ENCODE measurements around the gene CBLL1. TPM values are rescaled to one million over a fixed set of nuclear protein-coding genes. Genes with fewer than 3 reads are reported as not detected.

CBLL1 gene
- total RNA-seq, 2 experiments from 2014 or later, result 36.9 to 57.9 TPM

DNA sequence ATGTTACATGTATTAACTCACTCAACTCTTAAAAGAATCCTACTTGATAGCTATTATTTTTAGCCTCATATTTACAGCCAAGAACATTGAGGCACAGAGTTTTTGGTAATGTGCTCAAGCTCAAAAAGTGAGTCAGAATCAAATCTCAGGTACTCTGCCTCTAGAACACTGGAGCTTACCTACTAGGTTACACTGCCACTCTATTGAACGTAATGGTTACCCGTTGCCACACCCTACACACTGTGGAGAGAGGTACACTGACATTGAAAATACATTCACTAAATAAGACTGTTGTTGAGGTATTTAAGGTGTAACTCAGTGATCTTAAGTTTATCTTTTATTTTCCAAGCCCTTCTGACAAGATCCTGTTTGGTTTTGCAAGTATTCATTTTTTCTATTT is 41.2 kb downstream of the CBLL1 start:
- ATAC-seq, result peak; percentile 36

DNA sequence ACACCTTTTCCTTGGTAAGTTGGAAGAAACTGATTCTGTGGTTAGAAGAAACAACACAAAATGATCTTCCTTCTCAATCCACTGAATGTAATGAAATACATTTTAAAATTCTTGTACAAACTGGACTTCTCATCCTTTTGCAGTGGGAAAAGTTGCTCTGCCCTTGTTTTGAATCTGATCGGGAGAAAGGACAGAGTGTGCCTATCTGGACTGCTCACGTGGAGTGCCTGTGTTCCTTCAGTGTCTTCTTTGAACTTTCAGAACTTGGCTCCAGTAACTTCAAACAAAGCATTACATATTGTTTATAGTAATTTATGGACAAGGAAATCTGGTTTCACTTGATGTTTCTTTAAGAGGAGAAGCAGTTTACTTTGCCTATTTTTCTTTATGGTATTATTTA is 42.0 kb downstream of the CBLL1 start:
- no peaks in the 10 kb centered on the region for H3K27me3 Mint-ChIP-seq
- no peak overlapping the region for H3K4me3 Mint-ChIP-seq
- no peaks in the 10 kb centered on the region for H3K9me3 Mint-ChIP-seq (ENCODE audit: low read depth)
- no peak for DNase-seq
- ATAC-seq, result no peak
- ChIA-PET CTCF (no interaction called here), POLR2A (no interaction called here)
- peaks cover 21% of the 10 kb centered on the region for H3K4me1 Mint-ChIP-seq
- no peaks in the 10 kb centered on the region for H3K36me3 Mint-ChIP-seq (ENCODE audit: low read depth)
- intact Hi-C loops (cut with DNase I, micrococcal nuclease), result no loop called here
- no peak overlapping the region for H3K27ac Mint-ChIP-seq

More for the DNA sequence above, 41.2 kb downstream of the CBLL1 start:
- no peak for DNase-seq
- no peaks in the 10 kb centered on the region for H3K36me3 Mint-ChIP-seq (ENCODE audit: low read depth)
- intact Hi-C loops (cut with DNase I, micrococcal nuclease), result no loop called here
- H3K4me3 Mint-ChIP-seq, result no peak overlapping the region
- ChIA-PET CTCF (interaction anchor here (0.6 to 1.1 kb wide), 5 partner anchors 9 to 342 kb away, joined by 3 to 4 read pairs (median 3); no protein-coding TSS in a partner anchor), POLR2A (no interaction called here)
- H3K9me3 Mint-ChIP-seq (ENCODE audit: low read depth), result no peaks in the 10 kb centered on the region
- no peaks in the 10 kb centered on the region for H3K27me3 Mint-ChIP-seq
- no peak overlapping the region for H3K27ac Mint-ChIP-seq
- peaks cover 21% of the 10 kb centered on the region for H3K4me1 Mint-ChIP-seq

DNA sequence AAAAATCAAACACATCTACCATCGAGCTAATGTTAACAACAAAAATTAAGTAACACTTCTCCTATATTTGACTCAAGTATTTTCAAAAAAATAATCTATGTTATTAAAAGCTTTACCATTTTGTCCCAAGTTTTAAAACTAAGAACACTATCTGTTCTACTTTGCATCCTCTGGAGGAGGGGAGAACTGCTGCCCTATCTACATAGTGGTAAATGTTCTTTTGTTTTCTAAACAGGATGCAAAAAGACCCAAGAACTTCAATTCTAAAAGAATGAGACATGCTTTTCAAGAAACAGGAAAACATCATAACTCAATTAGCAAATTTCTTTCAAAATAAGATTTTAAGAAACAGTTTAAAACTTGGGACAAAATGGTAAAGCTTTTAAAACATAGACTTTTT is 44.3 kb downstream of the CBLL1 start:
- no peaks in the 10 kb centered on the region for H3K36me3 Mint-ChIP-seq (ENCODE audit: low read depth)
- H3K9me3 Mint-ChIP-seq (ENCODE audit: low read depth), result no peaks in the 10 kb centered on the region
- no peak for ATAC-seq
- CTCF ChIA-PET, result interaction anchor here (1.3 kb wide), 2 partner anchors 9 to 12 kb away, joined by 3 read pairs; no protein-coding TSS in a partner anchor
- no peak overlapping the region for H3K27ac Mint-ChIP-seq
- intact Hi-C loops (cut with DNase I, micrococcal nuclease), result no loop called here
- POLR2A ChIA-PET, result interaction anchor here (0.5 kb wide), 1 partner anchor 88 kb away, joined by 10 read pairs; no protein-coding TSS in a partner anchor
- no peak for DNase-seq
- H3K27me3 Mint-ChIP-seq, result peaks cover under 1% of the 10 kb centered on the region
- peaks cover 21% of the 10 kb centered on the region for H3K4me1 Mint-ChIP-seq
- no peak overlapping the region for H3K4me3 Mint-ChIP-seq

DNA sequence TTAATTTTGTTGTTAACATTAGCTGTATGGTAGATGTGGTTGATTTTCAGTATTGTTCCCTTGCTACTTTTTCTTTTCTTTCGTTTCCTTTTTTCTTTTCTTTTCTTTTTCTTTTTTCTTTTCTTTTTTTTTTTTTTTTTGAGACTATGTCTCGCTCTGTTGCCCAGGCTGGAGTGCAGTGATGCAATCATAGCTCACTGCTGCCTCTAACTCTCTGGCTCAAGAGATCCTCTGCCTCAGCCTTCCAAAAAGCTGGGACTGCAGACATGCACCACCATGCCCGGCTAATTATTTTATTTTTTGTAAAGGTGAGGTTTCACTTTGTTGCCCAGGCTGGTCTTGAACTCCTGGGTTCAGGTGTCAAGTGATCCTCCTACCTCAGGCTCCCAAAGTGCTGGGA is 44.7 kb downstream of the CBLL1 start:
- Mint-ChIP-seq H3K27me3 (peaks cover 3% of the 10 kb centered on the region), H3K4me3 (no peak overlapping the region), H3K36me3 (ENCODE audit: low read depth) (no peaks in the 10 kb centered on the region), H3K9me3 (ENCODE audit: low read depth) (no peaks in the 10 kb centered on the region), H3K4me1 (peaks cover 21% of the 10 kb centered on the region), H3K27ac (no peak overlapping the region)
- intact Hi-C loops (cut with DNase I, micrococcal nuclease), result no loop called here
- ChIA-PET POLR2A (interaction anchor here (0.5 kb wide), 1 partner anchor 87 kb away, joined by 10 read pairs; no protein-coding TSS in a partner anchor), CTCF (interaction anchor here (1.3 kb wide), 2 partner anchors 10 to 11 kb away, joined by 3 read pairs; no protein-coding TSS in a partner anchor)
- no peak for ATAC-seq
- DNase-seq, result no peak

DNA sequence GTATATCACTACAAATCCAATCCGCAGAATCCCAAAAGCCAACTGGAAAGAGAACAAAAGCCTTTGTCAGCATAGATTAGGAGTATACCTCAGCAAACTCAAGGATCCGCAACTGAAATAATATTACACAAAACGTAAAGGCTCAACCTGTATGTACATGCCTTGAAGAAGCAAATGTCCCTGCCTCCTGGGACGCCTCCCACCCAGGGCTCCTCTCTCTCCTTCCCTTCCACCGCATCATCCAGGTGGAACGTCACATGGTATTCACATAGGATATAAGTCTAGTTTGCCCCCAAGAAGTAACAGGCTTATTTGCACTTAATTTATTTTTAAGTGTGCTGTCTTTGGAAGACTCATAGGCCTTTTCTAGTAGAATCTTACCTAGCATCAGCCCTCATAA is 45.7 kb downstream of the CBLL1 start:
- Mint-ChIP-seq H3K27ac (no peak overlapping the region), H3K27me3 (peaks cover 5% of the 10 kb centered on the region), H3K4me3 (no peak overlapping the region), H3K9me3 (ENCODE audit: low read depth) (no peaks in the 10 kb centered on the region), H3K36me3 (ENCODE audit: low read depth) (no peaks in the 10 kb centered on the region), H3K4me1 (peaks cover 21% of the 10 kb centered on the region)
- no peak for DNase-seq
- CTCF ChIA-PET, result interaction anchor here (0.6 to 1.3 kb wide), 2 partner anchors 10 to 642 kb away, joined by 3 read pairs; no protein-coding TSS in a partner anchor
- intact Hi-C loops (cut with DNase I, micrococcal nuclease), result no loop called here
- POLR2A ChIA-PET, result no interaction called here
- ATAC-seq, result no peak

DNA sequence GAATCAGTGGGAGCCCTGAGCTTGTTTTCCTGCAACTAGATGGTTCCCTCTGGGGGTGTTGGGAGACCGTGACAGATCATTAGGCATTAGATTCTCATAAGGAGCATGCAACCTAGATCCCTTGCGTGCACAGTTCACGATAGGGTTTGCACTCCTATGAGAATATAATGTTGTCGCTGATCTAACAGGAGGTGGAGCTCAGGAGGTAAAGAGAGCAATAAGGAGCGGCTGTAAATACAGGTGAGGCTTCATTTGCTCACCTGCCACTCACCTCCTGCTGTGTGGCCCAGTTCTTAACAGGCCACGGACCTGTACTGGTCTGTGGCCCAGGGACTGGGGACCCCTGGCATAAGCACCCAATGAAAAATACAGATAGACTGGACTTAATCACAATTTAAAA is 48.4 kb downstream of the CBLL1 start:
- intact Hi-C loops (cut with DNase I, micrococcal nuclease), result no loop called here
- Mint-ChIP-seq H3K36me3 (ENCODE audit: low read depth) (no peaks in the 10 kb centered on the region), H3K27ac (no peak overlapping the region), H3K27me3 (peaks cover 9% of the 10 kb centered on the region), H3K9me3 (ENCODE audit: low read depth) (no peaks in the 10 kb centered on the region), H3K4me3 (no peak overlapping the region), H3K4me1 (no peaks in the 10 kb centered on the region)
- CTCF ChIA-PET, result no interaction called here
- ATAC-seq (no peak), DNase-seq (no peak)
- POLR2A ChIA-PET, result no interaction called here

DNA sequence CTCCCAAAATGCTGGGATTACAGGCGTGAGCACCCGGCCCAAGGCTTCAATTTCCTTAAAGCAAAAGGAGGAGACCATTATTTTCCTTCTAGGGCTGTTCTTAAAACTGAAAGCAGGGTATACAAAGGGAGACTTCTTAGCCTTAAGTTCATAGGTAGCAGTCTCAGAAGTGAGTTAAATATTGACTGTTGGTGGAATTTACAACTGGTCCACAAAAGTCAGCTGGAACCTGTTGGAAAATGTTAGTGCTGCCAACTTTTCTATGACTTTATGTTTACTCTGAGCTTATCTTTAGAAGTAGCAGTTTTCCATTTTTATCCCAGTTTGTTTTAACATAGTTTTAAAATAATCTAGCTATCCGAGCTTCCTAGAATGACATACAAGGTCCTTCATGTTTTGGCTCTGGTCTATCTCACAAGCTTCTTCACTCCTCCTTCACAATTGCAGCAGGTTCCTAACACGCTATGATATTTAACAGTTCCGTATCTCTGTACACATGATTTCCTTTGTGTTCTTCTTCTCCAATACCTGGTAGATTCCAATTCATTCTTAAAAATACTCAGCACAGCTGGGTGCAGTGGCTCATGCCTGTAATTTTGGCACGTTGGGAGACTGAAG is 55.8 kb downstream of the CBLL1 start:
- no peak overlapping the region for H3K27ac Mint-ChIP-seq
- H3K36me3 Mint-ChIP-seq (ENCODE audit: low read depth), result no peaks in the 10 kb centered on the region
- ATAC-seq (no peak), DNase-seq (no peak)
- H3K9me3 Mint-ChIP-seq (ENCODE audit: low read depth), result no peaks in the 10 kb centered on the region
- ChIA-PET POLR2A (no interaction called here), CTCF (interaction anchor here (0.6 to 1.5 kb wide), 3 partner anchors 11 to 235 kb away, joined by 3 read pairs; partner anchors contain the start of gene CBLL1)
- no peak overlapping the region for H3K4me3 Mint-ChIP-seq
- H3K4me1 Mint-ChIP-seq, result no peaks in the 10 kb centered on the region
- intact Hi-C loops (cut with DNase I, micrococcal nuclease), result no loop called here
- peaks cover 4% of the 10 kb centered on the region for H3K27me3 Mint-ChIP-seq

DNA sequence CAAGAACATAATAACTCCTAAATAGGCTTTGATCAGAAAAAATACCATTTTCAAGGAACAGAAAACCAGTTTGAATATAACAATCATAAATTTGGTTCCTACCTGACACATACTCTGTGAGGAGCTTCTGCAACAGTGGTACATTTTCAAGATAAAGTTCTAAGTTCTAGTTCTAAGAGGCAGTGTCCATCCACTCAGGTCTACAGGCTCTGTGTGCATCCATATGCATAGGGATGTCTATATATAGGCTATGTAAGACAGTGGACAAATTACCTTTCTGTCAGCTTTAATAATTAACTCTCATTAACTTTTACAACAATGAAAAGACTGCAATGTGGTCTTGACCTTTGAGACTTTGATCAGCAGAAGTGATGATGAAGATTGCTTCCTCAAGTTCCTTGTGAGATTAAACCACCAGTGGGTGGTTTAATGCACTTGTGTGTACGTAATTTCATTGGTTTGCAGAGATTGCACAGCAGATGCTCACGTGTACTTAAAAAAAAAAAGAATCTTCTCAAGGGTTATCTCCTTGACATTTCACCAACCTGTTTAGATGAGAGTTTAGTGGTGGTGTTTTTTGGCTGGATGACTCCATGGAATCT is 59.2 kb downstream of the CBLL1 start, which contains the start of gene SLC26A3:
TSS of gene SLC26A3 (minus strand) at position 215 of the 602 bp plus-strand sequence. CDS start 8,714 bp downstream, outside the sequence.
- Mint-ChIP-seq H3K9me3 (ENCODE audit: low read depth) (no peaks in the 10 kb centered on the region), H3K4me1 (no peaks in the 10 kb centered on the region), H3K4me3 (no peak within 1 kb of the TSS), H3K36me3 (ENCODE audit: low read depth) (no peaks in the 10 kb centered on the region), H3K27ac (no peak within 1 kb of the TSS), H3K27me3 (no peaks in the 10 kb centered on the region)
- POLR2A ChIA-PET, result no interaction called here
- CTCF ChIA-PET, result no interaction called here
- ATAC-seq (no peak), DNase-seq (no peak)
- intact Hi-C loops (cut with DNase I, micrococcal nuclease), result no loop called here

DNA sequence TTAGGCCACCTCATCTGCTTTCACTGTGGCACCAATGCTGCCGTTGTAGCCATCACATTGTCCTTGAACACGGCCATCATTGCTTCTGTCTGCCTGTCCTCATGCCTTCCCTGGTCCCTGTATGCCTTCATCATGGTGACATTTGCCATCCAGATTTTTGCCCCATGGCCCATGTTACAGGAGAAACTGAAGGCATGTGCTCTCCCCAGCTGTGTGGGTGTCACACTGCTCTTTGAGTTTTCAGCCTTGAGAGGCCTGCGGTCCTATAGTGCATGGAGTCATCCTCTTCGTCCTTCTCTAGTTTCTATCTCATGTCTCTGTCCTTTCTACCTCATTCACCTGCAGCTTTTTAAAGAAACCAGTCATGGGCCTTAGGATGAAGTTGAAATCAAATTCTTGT is 65.2 kb downstream of the CBLL1 start:
- CTCF ChIA-PET, result interaction anchor here (1.2 kb wide), 1 partner anchor 69 kb away, joined by 3 read pairs; no protein-coding TSS in a partner anchor
- ATAC-seq (no peak), DNase-seq (no peak)
- no peak overlapping the region for H3K4me3 Mint-ChIP-seq
- POLR2A ChIA-PET, result no interaction called here
- peaks cover 13% of the 10 kb centered on the region for H3K4me1 Mint-ChIP-seq
- H3K36me3 Mint-ChIP-seq (ENCODE audit: low read depth), result no peaks in the 10 kb centered on the region
- intact Hi-C loops (cut with DNase I, micrococcal nuclease), result no loop called here
- no peaks in the 10 kb centered on the region for H3K9me3 Mint-ChIP-seq (ENCODE audit: low read depth)
- H3K27me3 Mint-ChIP-seq, result no peaks in the 10 kb centered on the region
- H3K27ac Mint-ChIP-seq, result no peak overlapping the region

DNA sequence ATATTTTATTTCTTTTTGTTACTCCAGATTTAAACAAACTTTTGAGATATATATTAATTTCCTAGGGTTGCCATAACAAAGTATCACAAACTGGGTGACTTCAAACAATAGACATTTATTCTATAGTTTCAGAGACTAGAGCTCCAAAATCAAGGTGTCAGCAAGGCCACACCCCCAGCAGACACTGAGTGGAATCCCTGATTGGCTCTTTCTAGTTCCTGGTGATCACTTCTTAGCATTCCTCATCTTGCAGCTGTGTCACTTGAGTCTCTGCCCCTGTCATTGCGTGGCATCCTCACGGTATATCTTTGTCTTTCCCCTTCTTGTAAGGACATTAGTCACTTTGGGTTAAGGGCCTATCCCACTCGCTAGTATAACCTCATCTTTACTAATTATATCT is 66.7 kb downstream of the CBLL1 start:
- CTCF ChIA-PET, result no interaction called here
- peak; percentile 21 for DNase-seq
- Mint-ChIP-seq H3K36me3 (ENCODE audit: low read depth) (no peaks in the 10 kb centered on the region), H3K4me3 (no peak overlapping the region), H3K4me1 (peaks cover 27% of the 10 kb centered on the region), H3K27ac (no peak overlapping the region), H3K27me3 (no peaks in the 10 kb centered on the region), H3K9me3 (ENCODE audit: low read depth) (no peaks in the 10 kb centered on the region)
- intact Hi-C loops (cut with DNase I, micrococcal nuclease), result loop anchor here (5.0 to 10.0 kb wide), 5 partner anchors 146 to 1036 kb away; partner anchors contain the start of genes DNAJB9 (in 1 of the 2), PIK3CG (in 1 of the 2), SLC26A4 (in 1 of the 2) and THAP5 (in 1 of the 2)
- no peak for ATAC-seq
- POLR2A ChIA-PET, result no interaction called here

Measured in activated CD4-positive, alpha-beta T cell treated with anti-CD3 and anti-CD28 coated beads for 36 hours (primary cell).